ENCODE data around the gene ST6GAL1.

GRCh38 chr3:187051724-187052366, 121.5 kb downstream of the ST6GAL1 start:
- TF ChIP-seq CTCF (IDR thresholded peaks at IDR 0.05) = no peak
- no peak for TF ChIP-seq POLR2A (IDR thresholded peaks at IDR 0.05)
- TF ChIP-seq EP300 (IDR thresholded peaks at IDR 0.05) = no peak

Data from stomach (tissue), 4 donors.